ENCODE results near the gene PXMP4.
A peak's percentile ranks its signal among the peaks of the same experiment; 100 is the strongest.

The PXMP4 gene

GRCh38 chr20:33675136-33675959, 44.8 kb downstream of the PXMP4 start:
- TF ChIP-seq, protein P1, sequence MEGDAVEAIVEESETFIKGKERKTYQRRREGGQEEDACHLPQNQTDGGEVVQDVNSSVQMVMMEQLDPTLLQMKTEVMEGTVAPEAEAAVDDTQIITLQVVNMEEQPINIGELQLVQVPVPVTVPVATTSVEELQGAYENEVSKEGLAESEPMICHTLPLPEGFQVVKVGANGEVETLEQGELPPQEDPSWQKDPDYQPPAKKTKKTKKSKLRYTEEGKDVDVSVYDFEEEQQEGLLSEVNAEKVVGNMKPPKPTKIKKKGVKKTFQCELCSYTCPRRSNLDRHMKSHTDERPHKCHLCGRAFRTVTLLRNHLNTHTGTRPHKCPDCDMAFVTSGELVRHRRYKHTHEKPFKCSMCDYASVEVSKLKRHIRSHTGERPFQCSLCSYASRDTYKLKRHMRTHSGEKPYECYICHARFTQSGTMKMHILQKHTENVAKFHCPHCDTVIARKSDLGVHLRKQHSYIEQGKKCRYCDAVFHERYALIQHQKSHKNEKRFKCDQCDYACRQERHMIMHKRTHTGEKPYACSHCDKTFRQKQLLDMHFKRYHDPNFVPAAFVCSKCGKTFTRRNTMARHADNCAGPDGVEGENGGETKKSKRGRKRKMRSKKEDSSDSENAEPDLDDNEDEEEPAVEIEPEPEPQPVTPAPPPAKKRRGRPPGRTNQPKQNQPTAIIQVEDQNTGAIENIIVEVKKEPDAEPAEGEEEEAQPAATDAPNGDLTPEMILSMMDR (IDR thresholded peaks at IDR 0.05; ENCODE audit: low read depth, low read length) = no peak
- H3K4me3 ChIP-seq (ENCODE audit: low read depth, low read length) = peak overlapping the region; percentile 57

- H3K4me3 ChIP-seq (ENCODE audit: low read depth, low read length) = peak within 1 kb of the TSS; percentile 71
- TF ChIP-seq, protein P1 (IDR thresholded peaks at IDR 0.05; ENCODE audit: low read depth, low read length) = no peak
Observed at GRCh38 chr20:33674294-33675135, 45.6 kb downstream of the PXMP4 start, which contains the start of gene NECAB3. NECAB3 (minus strand) TSS chr20:33674428; CDS start chr20:33674352, 76 bp downstream.

DNA sequence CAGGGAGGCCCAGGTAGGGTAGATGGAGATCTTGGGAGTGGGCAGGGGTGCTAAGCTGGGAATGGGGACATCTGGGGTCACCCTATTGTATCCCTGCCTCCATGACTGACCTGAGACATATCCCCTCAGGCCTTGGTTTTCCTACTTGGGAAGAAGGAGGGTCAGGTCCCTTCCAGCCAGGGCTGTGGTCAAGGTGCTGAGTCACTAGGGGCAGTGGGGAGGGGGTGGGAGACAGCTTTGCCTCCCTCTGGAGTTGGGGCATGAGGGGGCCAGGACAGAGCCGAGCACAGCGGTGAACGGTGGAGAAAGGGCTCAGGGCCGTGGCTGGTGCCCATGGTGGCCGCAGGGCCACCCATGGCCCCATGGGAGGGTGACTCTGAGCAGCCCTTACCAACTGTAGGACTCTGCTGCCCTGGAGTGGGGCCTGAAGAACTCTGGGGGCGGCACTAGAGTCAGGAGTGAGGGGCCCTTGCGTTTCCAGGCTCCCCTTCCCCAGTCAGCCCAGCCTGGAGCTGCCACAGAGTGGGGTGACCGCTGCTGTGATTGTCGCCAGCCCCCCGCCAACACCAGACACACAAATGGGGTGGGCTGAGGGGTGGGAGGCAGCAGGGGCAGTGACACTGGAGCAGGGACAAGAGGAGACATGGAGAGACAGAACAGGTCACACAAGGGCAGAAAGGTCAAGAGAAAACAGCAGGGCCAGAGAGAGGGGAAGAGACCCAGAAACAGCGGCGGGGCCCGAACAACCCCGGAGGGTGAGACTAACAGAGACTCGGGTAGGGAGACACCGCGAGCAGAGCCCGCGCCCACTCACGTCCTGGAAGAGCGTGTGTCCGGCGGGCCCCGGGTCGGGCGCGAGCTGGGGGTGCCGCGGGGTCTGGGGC, 46.5 kb downstream of the PXMP4 start:
- peak overlapping the region; percentile 71 for H3K4me3 ChIP-seq (ENCODE audit: low read depth, low read length)
- TF ChIP-seq, protein P1 (IDR thresholded peaks at IDR 0.05; ENCODE audit: low read depth, low read length) = no peak

DNA sequence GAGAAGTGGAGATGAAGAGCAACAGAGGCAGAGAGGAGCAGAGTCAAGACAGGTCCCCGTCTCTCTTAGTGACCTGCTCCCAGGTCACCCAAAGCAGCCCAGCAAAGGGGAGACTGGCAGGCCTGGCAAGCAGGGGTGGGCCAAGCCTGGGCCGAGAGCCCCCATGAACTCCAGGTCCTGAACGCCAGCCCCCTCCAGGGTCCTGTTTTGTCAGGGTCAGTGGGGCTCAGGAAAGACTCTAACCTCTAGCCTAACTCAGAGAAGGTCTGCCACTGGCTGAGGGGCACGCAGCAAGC, 47.0 kb downstream of the PXMP4 start:
- H3K4me3 ChIP-seq (ENCODE audit: low read depth, low read length) = peak overlapping the region; percentile 71
- TF ChIP-seq, protein P1 (IDR thresholded peaks at IDR 0.05; ENCODE audit: low read depth, low read length) = no peak

DNA sequence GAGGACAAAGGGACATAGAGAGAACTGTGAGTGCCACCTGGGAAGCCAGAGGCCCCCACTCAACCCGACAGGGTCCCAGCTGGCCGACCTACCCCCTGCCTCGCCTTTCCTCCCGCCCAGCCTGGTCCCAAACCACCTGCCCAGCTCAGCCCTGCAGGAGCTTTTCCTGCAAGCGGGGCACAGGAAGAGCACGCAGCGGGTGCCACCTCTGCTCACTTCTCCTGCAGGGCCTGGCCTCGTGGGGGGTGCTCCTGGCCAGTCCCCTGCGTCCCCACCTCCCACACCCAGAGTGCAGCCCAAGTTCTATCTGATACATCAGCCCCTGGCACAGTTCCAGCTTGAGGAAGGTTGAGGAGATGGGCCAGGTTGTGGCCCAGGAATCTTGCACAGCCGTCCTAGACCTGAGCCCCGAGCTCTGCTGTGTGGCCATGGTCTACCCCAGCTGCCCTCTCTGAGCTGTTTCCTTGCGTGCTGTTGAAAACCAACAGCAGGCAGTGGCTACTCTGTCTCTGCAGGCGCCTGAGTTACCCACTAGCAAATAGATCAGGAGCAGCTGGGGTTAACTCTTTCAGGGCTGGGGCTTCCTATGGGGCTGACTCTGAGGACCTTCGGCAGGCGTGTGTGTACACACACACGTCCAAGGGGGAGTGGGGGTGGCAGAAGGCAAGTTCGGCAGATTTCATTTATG, 47.5 kb downstream of the PXMP4 start:
- peak overlapping the region; percentile 71 for H3K4me3 ChIP-seq (ENCODE audit: low read depth, low read length)
- TF ChIP-seq, protein P1 (IDR thresholded peaks at IDR 0.05; ENCODE audit: low read depth, low read length) = no peak

GRCh38 chr20:33671573-33672288, 48.4 kb downstream of the PXMP4 start:
- TF ChIP-seq, protein P1 (IDR thresholded peaks at IDR 0.05; ENCODE audit: low read depth, low read length) = no peak
- no peak overlapping the region for H3K4me3 ChIP-seq (ENCODE audit: low read depth, low read length)
